Measurements from ENCODE around the gene ANKZF1.

DNA sequence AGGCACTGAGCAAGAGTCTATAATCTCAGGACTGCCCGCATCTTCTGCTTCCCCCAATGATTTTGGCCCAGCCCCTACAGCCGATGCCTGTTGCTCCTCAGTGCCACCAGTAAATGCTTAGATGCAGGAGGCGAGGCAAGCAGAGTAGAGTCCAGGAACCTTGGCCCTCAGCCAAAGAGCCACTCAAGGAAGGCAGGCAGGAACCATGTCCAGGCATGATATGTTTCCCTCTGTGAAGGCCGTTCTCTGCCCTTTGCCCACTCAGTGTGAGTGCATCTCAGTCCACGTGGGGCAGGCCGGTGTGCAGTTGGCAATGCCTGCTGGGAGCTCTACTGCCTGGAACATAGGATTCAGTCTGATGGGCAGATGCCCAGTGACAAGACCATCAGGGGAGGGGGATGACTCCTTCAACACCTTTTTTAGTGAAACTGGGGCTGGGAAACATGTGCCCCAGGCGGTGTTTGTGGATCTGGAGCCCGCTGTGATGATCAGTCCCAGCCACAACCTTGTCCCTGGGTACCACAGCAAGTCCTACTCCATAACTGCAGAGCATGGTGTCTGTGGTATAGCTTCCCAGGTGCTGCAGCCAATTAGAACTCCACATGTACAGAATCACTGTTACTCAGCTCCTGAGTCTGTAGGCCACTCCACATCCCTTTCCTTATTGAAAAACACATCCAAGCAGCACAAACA is 39.9 kb downstream of the ANKZF1 start:
- TF ChIP-seq CTCF (IDR thresholded peaks at IDR 0.05; ENCODE audit: borderline replicate concordance, extremely low read depth, low read length, poor library complexity, severe bottlenecking): no peak
- TF ChIP-seq EZH2 (IDR thresholded peaks at IDR 0.05; ENCODE audit: borderline replicate concordance, low read depth, low read length, severe bottlenecking): no peak

Data from DND-41 (cell line).